Mesangial cell (primary cell): ENCODE measurements around the gene PCNP. TPM values are rescaled to one million over a fixed set of nuclear protein-coding genes. Genes with fewer than 3 reads are reported as not detected.

Experiments used
- total RNA-seq: library from RNA; depleted of rRNA; stranded (reverse); fragments of >200 nt; gene quantifications from 2 replicates; pipeline ENCODE4 v1.2.3, GENCODE V29; 2015

PCNP gene
- 32.5 and 39.6 TPM in 2 replicates for total RNA-seq

GRCh38 chr3:101573449-101574387 lies at the start of gene PCNP:
TSS of gene PCNP (plus strand) at chr3:101574180. CDS start at chr3:101574216, 36 bp downstream.

GRCh38 chr3:101561630-101562328 lies 12.2 kb upstream of the PCNP start, which contains the start of gene TRMT10C:
TSS of gene TRMT10C (plus strand) at chr3:101561868. CDS start at chr3:101564782, 2,914 bp downstream.

Other genes with a start within 250 kb of the PCNP start
- gene SENP7, start 61.0 kb upstream of the PCNP start, total RNA-seq, result 3.6 and 4.9 TPM in 2 replicates
- 14.1 and 19.7 TPM in 2 replicates for gene TRMT10C, start 12.3 kb upstream of the PCNP start, total RNA-seq
- 8.1 and 12.4 TPM in 2 replicates for gene ZBTB11, start 103.0 kb downstream of the PCNP start, total RNA-seq
- gene RPL24, start 112.5 kb downstream of the PCNP start, total RNA-seq, result 971 and 1,046 TPM in 2 replicates
- gene CEP97, start 150.4 kb downstream of the PCNP start, total RNA-seq, result 4.9 and 8.5 TPM in 2 replicates
- 11.6 and 14.7 TPM in 2 replicates for gene NXPE3, start 205.0 kb downstream of the PCNP start, total RNA-seq